HT-29 (cell line): ENCODE results near the gene PALLD. TPM values are rescaled to one million over a fixed set of nuclear protein-coding genes. Genes with fewer than 3 reads are reported as not detected.
"Not testable (repeated sequence)": the region's sequence is repeated elsewhere in the genome, so short reads cannot be mapped to it uniquely, and the experiment has no call there.

Source experiments
- DNase-seq: peaks from one replicate; pipeline ENCODE4 v3.0.0-alpha.2; 2015; ENCODE audit warnings: low spot score
- total RNA-seq: library from RNA; depleted of rRNA; stranded (reverse); fragments of >200 nt; shearing (Covaris generic); gene quantifications from 2 replicates; pipeline ENCODE4 v1.2.3, GENCODE V29; 2014

Gene PALLD
- total RNA-seq, 1 experiment from 2014 or later = 1.3 TPM

DNA sequence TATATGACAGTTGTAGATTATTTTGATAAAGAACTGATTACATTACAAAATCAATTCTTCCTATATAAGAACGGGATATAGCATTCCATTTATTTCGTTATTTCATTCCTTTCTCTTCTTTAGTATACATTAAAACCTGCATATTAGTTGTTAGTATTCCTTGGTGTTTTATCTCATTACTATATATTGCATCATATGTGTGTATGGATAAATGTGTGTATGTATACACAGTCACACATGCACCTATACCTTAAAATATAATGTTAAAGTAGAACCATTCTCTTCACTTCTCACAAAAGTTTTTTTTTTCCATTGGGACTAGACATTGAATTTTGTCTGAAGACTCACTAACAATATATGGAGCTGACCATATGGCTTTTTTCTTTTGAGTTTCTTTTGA, 5.3 kb upstream of the PALLD start:
- DNase-seq = no peak

DNA sequence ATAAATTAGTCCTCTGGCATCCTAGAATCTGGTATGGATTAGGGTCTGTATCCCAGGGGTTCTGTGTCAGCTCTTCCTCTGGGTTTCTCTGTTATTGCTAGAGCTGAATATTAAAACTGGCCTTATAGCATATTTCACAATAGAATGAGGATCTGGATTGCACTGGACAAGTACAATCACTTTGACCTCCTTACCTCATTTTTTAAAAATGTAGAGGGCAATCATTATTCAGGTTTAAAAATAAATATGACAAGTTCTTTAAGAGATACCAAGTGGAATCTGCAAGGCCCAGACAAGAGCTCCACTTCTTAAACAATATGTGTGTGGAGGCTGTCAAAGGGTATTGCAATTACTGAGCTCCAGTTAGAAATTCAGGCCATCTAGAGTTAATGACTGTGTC, 1.4 kb downstream of the PALLD start:
- DNase-seq = no peak

DNA sequence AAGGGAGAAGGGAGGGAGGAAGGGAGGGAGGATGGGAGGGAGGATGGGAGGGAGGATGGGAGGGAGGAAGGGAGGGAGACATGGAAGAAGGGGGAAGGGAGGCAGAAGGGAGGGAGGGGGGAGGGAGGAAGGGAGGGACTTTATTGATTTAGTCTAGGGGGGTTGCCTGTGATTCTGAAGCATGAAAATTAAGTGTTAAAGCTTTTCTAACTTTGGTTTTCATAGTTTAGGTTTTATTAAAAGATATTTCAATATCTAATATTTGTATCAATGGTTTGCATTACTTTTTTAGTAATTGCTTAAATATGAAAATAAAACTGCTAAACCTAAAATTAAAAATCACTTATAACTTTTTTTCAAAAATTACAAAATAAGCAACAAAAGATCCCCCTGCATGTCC, 2.4 kb downstream of the PALLD start:
- no peak for DNase-seq

GRCh38 chr4:168501407-168501806, 4.6 kb downstream of the PALLD start:
- DNase-seq = peak; percentile 44

GRCh38 chr4:168502861-168503260, 6.0 kb downstream of the PALLD start:
- DNase-seq = no peak

DNA sequence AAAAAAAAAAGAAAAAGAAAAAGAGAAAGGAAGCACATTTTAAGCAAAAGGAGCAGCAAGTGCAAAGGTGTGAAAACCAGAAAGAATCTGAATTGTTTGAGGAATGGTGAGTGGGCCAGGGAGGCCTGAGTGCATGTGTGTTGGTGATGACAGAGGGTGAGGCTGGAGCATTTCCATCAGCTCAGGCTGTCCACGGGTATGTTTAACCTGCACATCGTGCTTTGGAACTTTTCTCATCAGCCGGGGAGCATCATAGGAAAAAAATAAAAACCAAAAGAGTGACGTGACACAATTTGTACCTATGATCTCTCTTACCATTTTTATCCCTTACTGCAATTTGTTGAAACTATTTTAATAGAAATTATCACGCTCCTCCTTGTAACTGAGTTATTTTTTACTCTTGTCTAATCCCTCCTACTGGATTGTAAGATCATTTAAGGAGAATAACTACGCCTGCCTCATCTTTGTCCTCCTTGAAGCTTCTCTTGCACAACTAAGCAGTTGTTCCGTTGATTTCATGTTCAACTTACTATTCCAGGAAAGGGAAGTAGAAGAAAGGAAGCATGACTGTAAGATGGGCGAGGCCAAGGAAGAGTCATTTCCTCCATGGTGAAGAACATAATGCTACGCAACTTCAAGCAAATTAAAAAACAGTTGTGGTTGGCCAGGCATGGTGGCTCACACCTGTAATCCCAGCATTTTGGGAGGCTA, 7.0 kb downstream of the PALLD start:
- no peak for DNase-seq

- no peak for DNase-seq
Observed at GRCh38 chr4:168504526-168504925, 7.7 kb downstream of the PALLD start.

GRCh38 chr4:168506014-168506413, 9.2 kb downstream of the PALLD start:
- DNase-seq = no peak

GRCh38 chr4:168507178-168507815, 10.4 kb downstream of the PALLD start:
- no peak for DNase-seq

DNA sequence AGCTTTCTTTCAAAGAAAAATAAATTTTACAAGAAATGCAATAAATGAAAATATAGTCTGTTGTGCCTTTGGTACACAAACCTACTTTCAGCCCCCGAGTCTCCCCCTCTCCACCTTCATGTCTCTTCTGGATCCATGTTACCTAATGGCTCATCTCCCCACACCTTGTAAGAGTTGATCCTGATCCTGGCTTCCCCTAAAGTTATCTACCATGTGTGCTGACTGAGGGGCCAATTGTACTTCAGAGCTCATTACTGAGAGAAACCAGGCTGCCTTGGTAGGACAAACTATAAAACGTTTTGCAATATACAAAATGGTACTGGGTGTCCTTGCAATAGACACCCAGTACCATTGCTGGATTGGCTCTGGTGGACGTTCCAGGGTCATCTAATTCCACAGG, 11.8 kb downstream of the PALLD start:
- no peak for DNase-seq

DNA sequence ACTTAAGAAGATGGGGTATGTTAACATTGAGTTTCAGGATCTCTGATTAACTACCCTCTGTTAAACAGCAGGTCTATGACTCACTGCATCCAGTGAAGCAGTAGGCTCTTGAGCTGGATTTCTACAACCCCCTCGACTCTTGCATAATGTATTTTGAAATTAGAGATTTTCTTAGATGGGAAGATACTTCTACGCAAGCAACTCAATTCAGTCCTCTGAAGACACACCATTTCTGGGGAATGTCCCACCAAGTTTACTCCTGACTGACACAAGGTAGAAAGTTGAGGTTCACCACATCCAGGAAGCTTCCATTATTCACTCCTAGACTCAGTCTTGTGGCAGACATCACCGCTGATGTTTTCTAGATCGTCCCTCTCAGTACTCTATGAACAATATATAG, 12.9 kb downstream of the PALLD start:
- DNase-seq = no peak

DNA sequence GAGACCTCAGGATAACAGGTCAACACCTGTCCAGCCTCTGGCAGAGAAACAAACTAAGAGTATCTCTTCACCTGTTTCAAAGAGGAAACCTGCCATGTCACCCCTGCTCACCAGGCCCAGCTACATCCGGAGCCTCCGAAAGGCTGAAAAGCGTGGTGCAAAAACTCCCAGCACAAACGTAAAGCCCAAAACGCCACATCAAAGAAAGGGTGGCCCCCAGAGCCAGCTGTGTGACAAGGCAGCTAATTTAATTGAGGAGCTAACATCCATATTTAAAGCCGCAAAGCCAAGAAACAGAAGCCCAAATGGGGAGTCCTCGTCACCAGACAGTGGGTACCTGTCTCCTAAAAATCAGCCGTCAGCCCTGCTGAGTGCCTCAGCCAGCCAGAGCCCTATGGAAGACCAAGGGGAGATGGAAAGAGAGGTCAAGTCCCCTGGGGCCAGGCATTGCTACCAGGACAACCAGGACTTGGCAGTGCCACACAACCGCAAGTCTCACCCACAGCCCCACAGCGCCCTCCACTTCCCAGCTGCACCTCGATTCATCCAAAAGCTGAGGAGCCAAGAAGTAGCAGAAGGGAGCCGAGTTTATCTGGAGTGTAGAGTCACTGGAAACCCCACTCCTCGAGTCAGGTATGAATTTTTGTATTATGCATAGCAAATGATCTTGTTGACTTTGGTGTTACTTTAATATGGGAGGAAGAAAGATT, 15.1 kb downstream of the PALLD start:
- no peak for DNase-seq

DNA sequence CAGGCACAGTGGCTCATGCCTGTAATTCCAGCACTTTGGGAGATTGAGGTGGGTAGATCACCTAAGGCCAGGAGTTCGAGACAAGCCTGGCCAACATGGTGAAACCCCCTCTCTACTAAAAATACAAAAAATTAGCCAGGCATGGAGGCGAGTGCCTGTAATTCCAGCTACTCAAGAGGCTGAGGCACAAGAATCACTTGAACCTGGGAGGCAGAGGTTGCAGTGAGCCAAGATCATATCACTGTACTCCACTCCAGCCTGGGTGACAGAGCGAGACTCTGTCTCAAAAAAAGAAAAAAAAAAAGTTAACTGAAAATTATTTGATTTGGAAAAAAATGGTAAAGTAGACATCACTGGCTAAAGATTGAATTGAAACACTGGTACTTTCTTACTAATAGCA, 17.0 kb downstream of the PALLD start:
- not testable (repeated sequence) for DNase-seq

DNA sequence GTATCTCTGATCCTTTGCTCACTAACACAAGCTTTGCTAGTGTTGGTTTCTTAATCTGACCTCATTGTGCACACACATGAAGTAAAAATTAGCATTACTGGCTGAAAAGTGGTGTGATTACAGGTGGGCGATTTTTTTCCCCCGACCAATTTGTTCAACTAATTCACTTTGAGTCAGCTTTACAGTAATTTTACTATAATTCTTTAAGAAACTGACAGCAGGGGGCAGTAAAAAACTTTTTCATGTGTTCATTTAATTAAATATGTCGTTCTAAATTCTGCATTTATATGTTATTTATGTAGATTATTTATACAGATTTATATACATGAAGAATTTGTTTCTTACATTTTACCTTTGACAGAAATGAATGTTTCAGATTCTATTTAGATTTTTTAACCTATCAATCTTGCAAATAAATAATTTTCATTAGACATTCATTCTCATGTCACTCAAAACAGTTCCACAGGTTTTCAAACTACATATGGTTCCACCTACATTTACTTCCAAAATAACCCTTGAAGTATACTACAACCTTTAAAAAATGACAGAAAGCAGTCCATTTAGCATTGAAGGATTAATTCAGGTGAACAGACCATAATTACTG, 17.5 kb downstream of the PALLD start:
- DNase-seq = peak; percentile 57

DNA sequence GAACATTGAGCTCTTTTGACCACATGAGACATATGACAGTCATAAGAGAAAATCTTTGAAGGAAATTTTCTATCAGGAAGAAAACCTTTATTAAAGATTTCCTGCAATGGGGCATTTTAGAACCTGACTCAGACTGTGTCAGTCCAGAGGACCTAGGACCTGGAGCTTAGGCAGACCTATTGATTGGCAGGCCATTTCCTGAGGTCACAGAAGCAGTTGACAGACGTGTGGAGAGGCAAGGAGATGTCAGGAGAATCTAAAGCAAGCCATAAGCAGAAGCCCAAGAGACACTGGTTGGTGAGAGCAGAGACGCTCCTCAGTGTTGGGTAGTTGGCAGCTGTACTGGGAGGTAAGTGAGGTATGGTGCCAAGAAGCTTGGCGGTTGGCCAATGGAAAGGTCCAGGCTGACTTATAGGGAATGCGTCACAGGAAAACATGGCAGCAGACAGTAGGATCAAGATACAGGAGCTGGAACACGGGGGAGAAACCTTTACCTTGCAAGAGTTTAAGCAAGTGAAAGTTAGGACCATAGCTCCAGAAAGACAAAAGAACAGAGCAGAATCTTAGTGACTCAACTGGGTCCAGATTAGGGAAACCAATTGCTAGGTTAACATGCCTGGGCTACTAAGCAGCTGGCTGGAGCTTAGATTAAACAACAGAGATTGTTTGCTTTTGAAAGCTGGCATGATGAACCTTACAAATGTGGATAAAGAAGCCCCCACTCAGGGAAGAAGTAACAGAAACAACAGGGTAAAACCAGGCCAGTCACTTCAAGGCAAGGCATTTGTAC, 18.6 kb downstream of the PALLD start:
- DNase-seq = no peak

DNA sequence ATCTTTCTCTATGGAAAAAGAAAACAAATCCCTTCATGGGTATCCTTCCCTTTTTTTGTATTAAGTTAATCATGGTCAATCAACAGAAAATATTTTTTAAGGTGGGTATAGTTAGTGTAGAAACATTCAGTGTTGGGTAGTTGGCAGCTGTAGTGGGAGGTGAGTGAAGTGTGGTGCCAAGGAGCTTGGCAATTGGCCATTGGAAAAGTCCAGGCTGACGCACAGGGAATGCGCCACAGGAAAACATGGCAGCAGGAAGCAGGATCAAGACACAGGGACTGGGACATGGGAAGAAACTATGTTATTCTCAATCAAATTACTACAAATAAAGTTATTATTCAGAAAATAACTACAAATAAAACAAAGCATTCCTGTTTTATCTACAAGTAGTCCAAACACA, 20.0 kb downstream of the PALLD start:
- DNase-seq = no peak

DNA sequence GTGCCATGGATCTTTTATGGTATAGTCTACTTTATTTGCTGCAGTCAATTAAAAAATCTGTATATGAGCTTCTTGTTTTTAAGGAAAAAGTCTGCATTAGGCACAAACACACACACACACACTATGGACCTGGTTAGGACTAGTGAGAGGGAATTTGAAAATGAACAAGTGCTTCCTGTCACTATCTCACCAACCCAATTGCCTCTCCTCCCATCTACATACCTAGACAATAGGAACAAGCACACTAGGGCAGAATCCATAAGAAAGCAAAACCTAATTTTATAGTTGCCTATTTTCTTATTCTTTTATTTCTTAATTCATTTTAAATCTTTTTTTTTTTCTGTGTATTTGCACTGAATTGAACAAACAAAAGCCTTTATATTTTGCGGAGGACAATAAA, 22.7 kb downstream of the PALLD start:
- DNase-seq = no peak

- DNase-seq = no peak
Observed at GRCh38 chr4:168521721-168522120, 24.9 kb downstream of the PALLD start.

DNA sequence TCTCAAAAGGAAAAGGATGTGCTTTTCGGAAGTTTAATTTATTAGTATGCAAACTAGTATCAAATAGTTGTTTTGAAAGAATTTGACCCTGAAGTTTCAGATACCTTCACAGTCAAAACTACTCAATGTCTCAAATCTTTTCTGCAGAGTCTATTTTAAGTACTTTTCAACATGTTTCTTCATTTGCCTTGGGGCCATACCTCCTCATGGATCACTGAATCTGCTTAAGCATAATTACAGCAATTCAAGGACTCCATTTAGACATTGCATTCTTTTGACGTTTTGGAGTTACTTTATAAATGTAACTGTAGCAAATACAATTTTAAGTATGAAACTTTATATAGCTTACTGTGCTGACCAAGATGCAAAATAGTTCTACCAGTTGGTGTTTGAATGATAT, 25.5 kb downstream of the PALLD start:
- DNase-seq = no peak

DNA sequence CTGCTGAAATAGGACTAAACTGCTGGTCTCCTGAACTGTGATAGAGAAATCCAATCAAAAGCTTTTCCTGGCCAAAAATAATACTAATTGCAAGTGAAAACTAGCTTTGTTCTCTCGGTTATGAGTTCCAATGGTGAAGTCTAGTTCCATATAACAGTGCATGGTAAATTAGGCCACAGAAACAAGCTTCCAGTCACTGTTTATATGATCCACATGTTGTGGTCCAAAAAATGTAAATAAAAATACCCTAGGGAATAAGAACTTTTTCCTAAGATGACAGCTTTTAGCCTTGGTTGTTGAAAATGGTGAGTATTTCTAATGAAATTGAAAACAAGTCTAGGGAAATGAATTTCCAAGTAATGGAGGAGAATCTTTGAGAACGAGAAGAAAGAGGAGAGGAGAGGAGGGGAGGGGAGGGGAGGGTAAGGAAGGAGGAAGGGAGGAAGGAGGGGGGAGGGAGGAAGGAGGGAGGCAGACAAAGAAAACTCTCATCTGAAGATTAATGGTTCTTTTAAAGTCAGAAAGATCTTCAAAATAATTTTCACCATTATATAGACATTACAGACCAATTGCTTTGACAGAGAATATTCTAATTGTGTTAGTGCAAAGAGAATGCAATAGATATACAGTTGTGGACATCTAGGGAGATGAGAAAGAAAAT, 26.1 kb downstream of the PALLD start:
- no peak for DNase-seq

DNA sequence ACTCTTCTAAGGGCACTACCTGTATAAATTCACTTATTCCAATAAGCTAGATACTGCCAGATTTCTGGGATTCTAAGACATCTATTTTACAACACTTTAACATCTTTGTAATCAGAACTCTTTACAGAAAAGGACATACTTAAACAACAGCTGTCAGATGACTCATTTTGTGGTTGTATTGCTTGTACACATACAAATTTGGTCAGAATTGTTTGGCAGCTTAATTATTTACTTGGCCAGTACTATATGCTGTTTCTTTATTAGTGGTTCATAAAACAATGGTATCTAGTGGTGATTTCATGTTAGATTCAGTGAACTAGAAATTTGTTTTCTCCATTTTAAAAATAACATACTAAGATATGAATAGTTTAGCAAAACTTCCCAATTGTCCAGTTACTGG, 27.2 kb downstream of the PALLD start:
- no peak for DNase-seq
